Brain pericyte (primary cell): ENCODE measurements around the gene GRB10.
"Not testable (repeated sequence)": the region's sequence is repeated elsewhere in the genome, so short reads cannot be mapped to it uniquely, and the experiment has no call there.

Experiments
- DNase-seq: peaks from one replicate; pipeline ENCODE4 v3.0.0-alpha.2; 2012; ENCODE audit warnings: low read depth, low spot score

GRB10 gene

GRCh38 chr7:50552921-50553320, 229.8 kb downstream of the GRB10 start:
- no peak for DNase-seq

GRCh38 chr7:50552139-50552538, 230.6 kb downstream of the GRB10 start:
- DNase-seq: no peak

DNA sequence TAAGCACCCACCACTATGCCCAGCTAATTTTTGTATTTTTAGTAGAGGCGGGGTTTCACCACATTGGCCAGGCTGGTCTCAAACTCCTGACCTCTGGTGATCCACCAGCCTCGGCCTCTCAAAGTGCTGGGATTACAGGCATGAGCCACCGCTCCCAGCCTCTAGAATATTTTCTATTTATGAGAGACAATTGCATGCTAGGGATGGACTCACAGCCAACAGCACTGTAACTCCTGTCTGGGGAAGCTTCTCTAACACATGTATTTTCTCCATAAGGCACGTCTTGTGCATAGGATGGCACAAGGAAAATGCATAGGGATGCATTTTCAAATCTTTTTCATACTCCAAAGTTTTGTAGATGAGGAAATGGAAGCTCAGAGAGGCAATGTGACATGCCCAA, 237.1 kb downstream of the GRB10 start:
- not testable (repeated sequence) for DNase-seq

GRCh38 chr7:50544992-50545391, 237.7 kb downstream of the GRB10 start:
- DNase-seq: no peak

GRCh38 chr7:50543776-50544442, 238.8 kb downstream of the GRB10 start:
- DNase-seq: no peak

DNA sequence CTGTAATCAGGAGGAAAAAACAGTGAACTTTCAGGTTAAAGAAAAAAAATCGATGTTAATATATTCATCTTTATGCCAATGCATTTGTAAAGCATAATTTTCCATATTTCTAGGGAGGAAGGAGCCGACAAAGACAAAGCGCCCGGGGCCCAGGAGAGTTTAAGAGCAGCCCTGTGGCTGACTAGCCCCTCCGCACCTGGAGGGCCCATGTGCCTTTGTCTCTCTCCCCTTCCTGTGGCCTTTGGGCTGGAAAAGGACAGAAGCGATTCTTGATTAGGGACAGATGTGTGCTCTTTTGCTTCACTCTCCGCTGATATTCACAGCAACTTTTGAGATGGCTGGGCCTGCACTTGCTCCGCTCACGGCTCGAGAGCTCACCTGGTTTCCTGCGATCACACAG, 240.6 kb downstream of the GRB10 start:
- DNase-seq: no peak

DNA sequence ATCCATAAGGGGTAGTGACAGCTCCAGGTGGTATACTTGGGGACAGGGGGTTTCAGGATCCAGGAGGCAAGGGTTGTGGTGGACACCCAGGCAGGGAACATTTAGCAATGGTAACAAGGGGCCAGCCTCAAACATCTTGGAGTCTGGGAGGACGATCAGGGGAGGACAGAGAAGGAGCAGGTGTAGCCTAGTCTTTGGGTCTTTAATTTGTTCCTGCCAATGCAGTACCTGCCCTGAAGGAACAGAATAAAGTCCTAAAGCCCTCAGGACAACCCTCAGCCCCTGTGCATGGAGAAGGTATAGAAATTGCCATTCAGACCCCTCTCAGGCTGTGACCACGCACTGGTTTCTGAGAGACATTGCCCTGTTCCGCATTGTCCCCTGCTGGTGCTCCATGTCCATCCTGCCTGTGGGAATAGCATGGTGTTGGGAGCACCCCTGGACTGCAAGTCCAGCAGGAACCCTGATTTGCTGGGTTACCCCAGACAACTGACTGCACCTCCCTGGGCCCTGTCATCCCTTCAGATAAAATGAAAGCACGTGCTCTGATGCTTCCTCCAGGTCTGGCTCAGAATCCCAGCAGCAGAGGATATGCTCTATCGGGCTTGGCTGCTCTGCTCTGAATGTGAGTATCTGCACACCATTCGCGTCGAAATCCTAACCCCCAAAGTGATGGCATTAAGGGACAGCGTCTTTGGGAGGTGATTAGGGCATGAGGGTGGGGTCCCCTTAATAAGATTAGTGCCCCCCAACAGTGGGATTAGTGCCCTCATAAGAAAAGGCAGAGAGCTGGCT, 241.7 kb downstream of the GRB10 start:
- no peak for DNase-seq
